ENCODE data around the gene NFATC2.
"Not testable (repeated sequence)": the region's sequence is repeated elsewhere in the genome, so short reads cannot be mapped to it uniquely, and the experiment has no call there.

The NFATC2 gene

DNA sequence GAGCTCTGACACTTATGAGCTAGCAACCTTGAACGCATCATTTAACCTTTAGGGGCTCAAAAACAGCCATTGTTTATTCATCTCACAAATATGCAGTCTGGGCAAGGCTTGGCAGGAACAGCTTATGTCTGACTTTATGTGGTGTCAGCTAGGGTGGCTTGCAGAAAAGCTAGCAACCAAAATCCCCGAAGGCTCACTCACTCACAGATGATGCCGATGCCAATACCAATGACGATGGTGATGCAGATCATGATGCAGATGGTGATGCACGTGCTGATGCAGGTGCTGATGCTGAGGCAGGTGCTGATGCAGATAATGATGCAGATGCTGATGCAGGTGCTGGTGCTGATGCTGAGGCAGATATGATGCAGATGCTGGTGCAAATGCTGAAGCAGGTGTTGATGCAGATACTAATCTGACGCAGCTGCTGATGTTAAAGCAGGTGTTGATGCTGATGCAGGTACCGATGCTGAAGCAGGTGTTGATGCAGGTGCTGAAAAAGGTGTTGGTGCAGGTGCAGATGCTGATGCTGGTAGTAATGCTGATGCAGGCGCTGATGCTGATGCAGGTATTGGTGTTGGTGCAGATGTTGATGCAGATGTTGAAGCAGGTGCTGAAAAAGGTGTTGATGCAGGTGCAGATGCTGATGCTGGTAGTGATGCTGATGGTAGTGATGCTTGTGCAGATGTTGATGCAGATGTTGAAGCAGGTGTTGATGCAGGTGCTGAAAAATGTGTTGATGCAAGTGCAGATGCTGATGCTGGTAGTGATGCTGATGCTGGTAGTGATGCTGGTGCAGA is 195.6 kb downstream of the NFATC2 start:
- no peak for DNase-seq

DNA sequence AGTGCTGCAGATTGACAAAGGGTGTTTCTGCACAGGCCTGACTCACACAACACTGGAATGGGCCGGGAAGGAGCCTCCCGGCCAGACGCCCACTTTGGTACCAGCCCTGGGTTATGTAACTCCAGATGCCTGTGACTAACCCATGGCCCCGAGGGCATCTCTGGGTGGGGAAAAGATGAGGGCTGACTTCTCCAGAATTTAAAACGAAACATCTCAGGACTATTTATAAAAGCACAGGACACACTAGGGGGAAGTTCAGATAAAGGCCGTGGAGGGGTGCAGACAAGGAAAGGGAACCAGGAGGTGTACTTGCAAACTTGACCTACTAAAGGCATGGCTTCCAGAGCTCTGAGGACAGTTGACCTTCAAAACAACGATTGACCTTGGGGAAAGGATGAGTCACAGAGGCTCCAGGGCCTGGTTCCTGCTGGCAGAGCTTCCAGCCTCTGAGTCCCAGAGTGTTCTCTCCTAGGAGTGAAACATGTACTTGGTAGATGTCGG is 196.9 kb downstream of the NFATC2 start:
- DNase-seq, result no peak

DNA sequence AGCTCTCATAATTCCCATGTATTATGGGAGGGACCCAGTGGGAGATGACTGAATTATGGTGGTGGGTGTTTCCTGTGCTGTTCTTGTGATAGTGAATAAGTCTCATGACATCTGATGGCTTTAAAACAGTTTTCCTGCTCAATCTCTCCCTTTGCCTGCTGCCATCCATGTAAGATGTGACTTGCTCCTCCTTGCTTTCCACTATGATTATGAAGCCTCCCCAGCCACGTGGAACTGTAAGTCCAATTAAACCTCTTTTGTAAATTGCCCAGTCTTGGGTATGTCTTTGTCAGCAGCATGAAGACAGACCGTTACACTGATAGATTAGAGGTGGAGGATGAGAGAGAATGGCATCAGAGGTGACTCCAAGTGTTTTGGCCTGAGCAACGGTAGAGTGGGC is 198.7 kb downstream of the NFATC2 start:
- DNase-seq, result not testable (repeated sequence)

DNA sequence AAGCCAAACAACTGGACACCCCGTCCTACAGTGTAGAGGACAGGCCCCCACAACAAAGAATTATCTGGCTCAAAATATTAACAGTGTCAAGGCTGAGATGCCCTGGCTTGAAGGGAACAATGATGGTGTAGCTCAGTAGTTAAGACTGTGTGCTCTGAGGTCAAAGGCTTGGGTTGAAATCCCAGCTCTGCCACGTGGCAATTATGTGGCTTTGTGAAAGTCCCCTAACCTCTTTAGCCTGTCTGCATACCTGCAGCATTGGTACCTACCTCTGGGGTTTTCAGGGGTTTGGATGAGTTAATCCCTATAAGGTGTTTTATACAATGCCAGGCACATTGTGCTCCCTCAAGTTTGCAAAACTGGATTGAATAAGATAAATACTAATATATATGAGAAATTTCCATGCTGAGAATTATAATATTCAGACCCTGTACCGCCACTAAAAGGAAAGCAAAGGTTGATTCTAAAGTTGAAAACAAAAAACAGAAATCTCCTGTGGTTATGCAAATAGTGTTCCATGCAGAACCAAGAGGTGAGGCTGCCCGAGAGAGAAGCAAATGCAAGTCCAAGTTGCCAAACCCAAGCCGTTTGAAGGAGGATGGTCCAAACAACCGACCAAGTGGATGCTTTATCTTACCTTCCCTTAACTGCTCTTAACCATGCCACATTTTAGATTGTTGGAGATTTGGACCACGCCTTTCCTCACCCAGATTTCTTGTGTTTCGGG is 199.8 kb downstream of the NFATC2 start:
- DNase-seq, result no peak

DNA sequence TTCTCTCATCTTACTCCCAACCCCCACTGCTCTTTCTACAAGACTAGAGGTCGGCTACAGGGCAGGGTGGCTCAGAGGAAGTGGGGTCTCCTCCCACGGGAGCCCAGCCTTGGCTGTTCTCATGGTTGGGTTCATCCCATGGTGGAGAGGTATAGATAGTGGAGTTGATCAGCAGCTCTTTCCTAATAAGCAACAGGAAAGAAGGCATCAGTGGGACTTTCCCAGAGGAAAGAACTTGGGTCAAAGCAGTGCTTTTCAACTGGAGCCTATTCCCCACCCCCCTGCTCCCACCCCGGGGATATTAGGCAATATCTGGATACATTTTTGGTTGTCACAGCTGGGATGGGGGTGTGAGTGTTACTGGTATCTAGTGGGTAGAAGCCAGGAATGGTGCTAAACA is 200.9 kb downstream of the NFATC2 start:
- no peak for DNase-seq

DNA sequence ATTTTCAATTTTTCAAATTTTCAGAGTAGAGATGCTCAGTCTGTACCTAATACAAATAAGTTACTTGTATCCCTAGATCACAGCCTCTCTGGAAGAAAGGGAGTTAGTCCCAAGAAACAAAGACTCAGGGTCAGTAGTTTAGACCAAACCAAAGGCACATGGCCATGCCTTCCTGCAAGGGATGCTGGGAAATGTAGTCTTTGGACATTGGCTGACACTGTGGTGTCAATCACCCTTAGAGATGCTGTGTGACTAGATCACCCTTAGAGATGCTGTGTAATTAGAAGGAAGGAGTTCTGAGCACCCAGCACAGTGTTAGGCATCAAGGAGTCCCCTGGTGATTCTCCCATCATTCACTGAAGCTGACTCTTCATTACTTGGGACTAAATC is 202.1 kb downstream of the NFATC2 start:
- no peak for DNase-seq

DNA sequence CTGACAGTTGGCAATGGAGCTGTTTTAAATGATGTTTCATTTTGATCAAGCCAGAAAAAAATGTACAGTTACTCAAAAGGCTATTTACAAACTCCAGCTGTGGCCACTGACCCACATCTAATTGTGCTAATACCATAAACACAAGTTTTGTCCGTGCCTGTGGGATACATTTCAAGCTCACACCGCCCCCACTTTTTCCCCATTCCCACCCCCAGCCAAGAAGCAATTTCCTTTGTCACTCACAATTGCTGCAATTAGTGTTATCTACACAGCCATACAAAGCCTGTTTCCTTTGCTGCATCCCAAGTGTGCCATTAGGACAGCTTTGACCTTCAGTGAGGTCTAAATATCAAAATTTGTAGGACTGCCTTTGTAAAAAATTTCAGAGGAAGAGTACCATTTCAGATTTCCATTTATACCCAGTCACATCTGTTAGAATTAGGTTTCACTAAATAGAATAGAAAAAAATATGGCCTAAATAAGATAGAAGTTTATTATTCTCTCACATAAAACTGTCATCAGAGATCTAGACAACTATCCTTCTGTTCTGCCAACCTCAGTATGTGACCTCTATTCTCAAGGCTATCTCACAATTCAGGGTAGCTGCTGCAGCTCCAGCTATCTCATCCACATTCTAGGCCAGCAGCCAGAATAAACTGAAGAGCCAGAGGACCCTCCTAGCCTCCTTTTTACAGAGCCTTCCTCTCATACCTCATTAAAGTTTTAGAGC is 202.6 kb downstream of the NFATC2 start:
- no peak for DNase-seq

DNA sequence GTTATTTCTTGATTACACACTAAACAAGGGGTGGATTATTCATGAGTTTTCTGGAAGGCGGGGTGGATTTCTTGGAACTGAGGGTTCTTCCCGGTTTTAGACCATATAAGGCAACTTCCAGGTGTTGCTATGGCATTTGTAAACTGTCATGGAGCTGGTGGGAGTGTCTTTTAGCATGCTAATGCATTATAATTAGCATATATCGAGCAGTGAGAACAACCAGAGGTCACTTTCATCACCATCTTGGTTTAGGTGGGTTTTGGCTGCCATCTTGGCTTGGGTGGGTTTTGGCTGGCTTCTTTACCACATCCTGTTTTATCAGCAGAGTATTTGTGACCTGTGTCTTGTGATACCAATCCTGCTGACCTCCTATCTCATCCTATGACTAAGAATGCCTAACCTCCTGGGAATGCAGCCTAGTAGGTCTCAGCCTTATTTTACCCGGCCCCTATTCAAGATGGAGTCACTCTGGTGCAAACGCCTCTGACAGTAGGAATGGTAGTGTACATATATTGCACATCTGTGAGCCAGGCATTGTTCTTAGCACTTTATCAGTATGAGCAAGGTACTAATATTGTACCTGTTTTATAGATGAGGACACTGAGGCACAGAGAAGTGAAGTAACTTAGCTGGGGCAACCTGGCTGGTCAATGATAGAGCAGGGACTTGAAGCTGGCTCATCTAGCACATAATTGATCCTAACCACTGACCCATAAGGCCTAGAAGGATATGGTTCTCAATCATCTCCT is 203.7 kb downstream of the NFATC2 start:
- no peak for DNase-seq

DNA sequence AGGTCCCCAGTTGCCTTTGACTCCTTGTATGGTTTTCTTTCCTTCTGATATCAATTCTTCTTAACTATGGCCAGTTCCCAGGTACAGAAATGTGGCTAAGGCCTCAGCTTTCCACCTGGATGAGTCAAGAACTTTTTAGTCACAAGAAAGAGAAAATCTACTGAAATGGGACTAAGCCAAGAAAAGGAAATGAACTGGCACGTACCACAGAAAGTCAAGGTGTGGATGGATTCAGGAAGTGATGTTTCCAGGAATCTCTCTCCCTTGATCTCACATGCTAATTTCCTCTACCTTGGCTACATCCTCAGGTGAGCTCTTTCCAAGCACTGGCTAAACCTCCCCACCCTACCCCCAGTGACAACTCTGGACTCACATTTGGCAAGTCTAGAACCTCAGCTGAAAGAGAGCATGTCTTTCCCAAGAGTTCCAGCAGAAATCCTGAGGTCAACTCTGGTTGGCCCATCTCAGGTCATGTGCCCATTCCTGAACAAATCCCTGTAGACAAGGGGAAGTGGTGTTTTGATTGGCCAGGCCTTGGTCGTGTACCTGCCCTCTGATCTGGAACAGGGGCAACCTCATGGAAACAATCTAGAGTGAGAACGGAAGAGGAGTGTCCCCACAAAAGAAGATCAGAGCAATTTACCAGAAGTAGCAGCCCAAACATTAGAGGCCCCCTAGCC is 205.3 kb downstream of the NFATC2 start:
- no peak for DNase-seq

Data from DMS53 (cell line).